OCI-LY1 (cell line): ENCODE data around the gene AIFM3.

ENCODE experiments used
- H2AFZ ChIP-seq: fragments of 200-600 bp; sonication (generic), shearing (Covaris generic); 2 replicates; pipeline ENCODE4 v1.6.0; 2014; ENCODE audit warnings: antibody characterized with exemption, mild to moderate bottlenecking, low read length
- H3F3A ChIP-seq: fragments of 200-600 bp; sonication (generic), shearing (Covaris generic); 2 replicates; pipeline ENCODE4 v1.6.0; 2014; ENCODE audit warnings: mild to moderate bottlenecking, antibody characterized with exemption, low read length, moderate library complexity; ENCODE audit not compliant: insufficient read depth
- H3K27ac ChIP-seq: fragments of 200-600 bp; sonication (generic); 2 replicates; pipeline ENCODE4 v1.5.1; 2014; ENCODE audit warnings: low read length, mixed run types, mild to moderate bottlenecking, low read depth; ENCODE audit not compliant: poor library complexity, severe bottlenecking
- H3K27me3 ChIP-seq: fragments of 200-600 bp; sonication (generic); 2 replicates; pipeline ENCODE4 v1.6.0; 2014; ENCODE audit warnings: antibody characterized with exemption, mild to moderate bottlenecking, low read length, moderate library complexity; ENCODE audit not compliant: insufficient read depth
- H3K36me3 ChIP-seq: fragments of 200-600 bp; sonication (generic); 2 replicates; pipeline ENCODE4 v1.6.1; 2014; ENCODE audit warnings: mild to moderate bottlenecking, antibody characterized with exemption, low read length, moderate library complexity, mixed read lengths; ENCODE audit not compliant: insufficient read depth
- H3K4me1 ChIP-seq: fragments of 200-600 bp; sonication (generic); 2 replicates; pipeline ENCODE4 v1.5.1; 2014; ENCODE audit warnings: mild to moderate bottlenecking, low read length, moderate library complexity; ENCODE audit not compliant: insufficient read depth, severe bottlenecking
- H3K4me2 ChIP-seq: fragments of 200-600 bp; sonication (generic), shearing (Covaris generic); 2 replicates; pipeline ENCODE4 v1.6.1; 2014; ENCODE audit warnings: low read length
- H3K4me3 ChIP-seq: fragments of 200-600 bp; sonication (generic); 2 replicates; pipeline ENCODE4 v1.5.1; 2014; ENCODE audit warnings: low read length, low read depth, mild to moderate bottlenecking, mixed read lengths; ENCODE audit not compliant: poor library complexity, severe bottlenecking
- H3K79me2 ChIP-seq: fragments of 200-600 bp; shearing (Covaris generic); 2 replicates; pipeline ENCODE4 v1.6.1; 2016; ENCODE audit warnings: mixed run types, low read length, mixed read lengths; ENCODE audit not compliant: insufficient read depth
- H3K9ac ChIP-seq: fragments of 200-600 bp; sonication (generic), shearing (Covaris generic); 2 replicates; pipeline ENCODE4 v1.6.1; 2014; ENCODE audit warnings: mild to moderate bottlenecking, low read length, mixed read lengths
- H3K9me2 ChIP-seq: fragments of 200-600 bp; sonication (generic), shearing (Covaris generic); 2 replicates; pipeline ENCODE4 v1.6.1; 2014; ENCODE audit warnings: low read depth, mild to moderate bottlenecking, low read length, mixed read lengths
- H3K9me3 ChIP-seq: fragments of 200-600 bp; shearing (Covaris generic); 2 replicates; pipeline ENCODE4 v1.6.1; 2014; ENCODE audit warnings: low read length, mixed read lengths
- H4K20me1 ChIP-seq: fragments of 200-600 bp; sonication (generic), shearing (Covaris generic); 2 replicates; pipeline ENCODE4 v1.6.0; 2016; ENCODE audit warnings: mild to moderate bottlenecking, low read length; ENCODE audit not compliant: insufficient read depth
- EZH2 ChIP-seq: fragments of 200-600 bp; sonication (generic), shearing (Covaris generic); IDR thresholded peaks from 2 replicates; pipeline ENCODE4 v1.8.0; 2017; ENCODE audit warnings: borderline replicate concordance, mixed run types, mild to moderate bottlenecking, antibody characterized with exemption, low read length, moderate library complexity, mixed read lengths
- TF ChIP-seq, protein P1 (sequence below): fragments of 200-600 bp; sonication (generic), shearing (Covaris generic); IDR thresholded peaks from 2 replicates; pipeline ENCODE4 v1.5.1; 2017; ENCODE audit warnings: mild to moderate bottlenecking, antibody characterized with exemption, low read length, moderate library complexity, mixed read lengths

The AIFM3 gene

DNA sequence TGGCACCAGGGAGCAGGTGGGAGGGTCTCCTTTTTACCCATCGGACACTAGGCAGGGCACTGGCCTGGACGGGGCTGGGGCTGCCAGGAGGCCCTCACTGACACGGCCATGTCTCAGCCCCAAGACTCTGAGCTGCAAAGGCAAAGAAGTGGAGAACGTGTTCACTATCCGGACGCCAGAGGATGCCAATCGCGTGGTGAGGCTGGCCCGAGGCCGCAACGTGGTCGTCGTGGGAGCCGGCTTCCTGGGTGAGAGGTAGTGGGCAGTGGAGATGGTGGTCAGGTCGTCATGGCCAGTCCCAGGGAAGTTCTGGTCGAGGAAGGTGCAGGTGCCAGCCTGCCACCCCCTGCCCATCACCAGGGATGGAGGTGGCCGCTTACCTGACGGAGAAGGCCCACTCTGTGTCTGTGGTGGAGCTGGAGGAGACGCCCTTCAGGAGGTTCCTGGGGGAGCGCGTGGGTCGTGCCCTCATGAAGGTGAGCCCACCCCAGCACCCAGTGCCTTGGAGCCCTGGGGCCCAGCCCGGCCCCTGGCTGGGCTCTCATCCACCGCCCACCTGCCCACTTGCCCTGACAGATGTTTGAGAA lies 9.3 kb downstream of the AIFM3 start:
- Histone ChIP-seq H3K9me3 (peaks cover 9% of the 10 kb centered on the region), H3K27ac (no peak overlapping the region), H3K9me2 (no peaks in the 10 kb centered on the region), H2AFZ (no peak overlapping the region), H3K4me2 (no peak overlapping the region), H3K79me2 (no peaks in the 10 kb centered on the region), H4K20me1 (no peaks in the 10 kb centered on the region), H3K36me3 (no peaks in the 10 kb centered on the region), H3K9ac (no peak overlapping the region), H3K4me3 (no peak overlapping the region), H3K4me1 (peaks cover 6% of the 10 kb centered on the region), H3K27me3 (no peaks in the 10 kb centered on the region; the same call in 1 of the 2 replicates), H3F3A (no peaks in the 10 kb centered on the region)
- TF ChIP-seq, protein P1, sequence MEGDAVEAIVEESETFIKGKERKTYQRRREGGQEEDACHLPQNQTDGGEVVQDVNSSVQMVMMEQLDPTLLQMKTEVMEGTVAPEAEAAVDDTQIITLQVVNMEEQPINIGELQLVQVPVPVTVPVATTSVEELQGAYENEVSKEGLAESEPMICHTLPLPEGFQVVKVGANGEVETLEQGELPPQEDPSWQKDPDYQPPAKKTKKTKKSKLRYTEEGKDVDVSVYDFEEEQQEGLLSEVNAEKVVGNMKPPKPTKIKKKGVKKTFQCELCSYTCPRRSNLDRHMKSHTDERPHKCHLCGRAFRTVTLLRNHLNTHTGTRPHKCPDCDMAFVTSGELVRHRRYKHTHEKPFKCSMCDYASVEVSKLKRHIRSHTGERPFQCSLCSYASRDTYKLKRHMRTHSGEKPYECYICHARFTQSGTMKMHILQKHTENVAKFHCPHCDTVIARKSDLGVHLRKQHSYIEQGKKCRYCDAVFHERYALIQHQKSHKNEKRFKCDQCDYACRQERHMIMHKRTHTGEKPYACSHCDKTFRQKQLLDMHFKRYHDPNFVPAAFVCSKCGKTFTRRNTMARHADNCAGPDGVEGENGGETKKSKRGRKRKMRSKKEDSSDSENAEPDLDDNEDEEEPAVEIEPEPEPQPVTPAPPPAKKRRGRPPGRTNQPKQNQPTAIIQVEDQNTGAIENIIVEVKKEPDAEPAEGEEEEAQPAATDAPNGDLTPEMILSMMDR = no peak
- no peak for TF ChIP-seq EZH2

DNA sequence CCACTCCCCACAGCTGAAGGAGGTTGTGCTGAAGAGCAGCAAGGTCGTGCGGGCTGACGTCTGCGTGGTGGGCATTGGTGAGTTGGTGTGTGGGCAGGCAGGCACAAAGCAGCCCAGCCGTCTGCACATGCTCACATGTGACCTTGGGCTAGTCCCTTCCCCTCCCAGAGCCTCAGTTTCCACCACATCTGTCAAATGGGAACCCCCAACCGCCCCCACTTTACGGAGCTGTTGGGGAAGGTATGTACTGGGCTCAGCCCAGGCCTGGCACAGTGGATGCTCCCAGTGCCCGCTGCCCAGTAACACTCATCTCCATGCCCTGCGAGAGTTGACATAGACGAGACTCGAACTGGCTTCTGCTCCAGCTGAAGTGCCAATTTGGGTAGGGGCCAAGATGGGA lies 10.0 kb downstream of the AIFM3 start:
- Histone ChIP-seq H3K27me3 (no peaks in the 10 kb centered on the region; the same call in 1 of the 2 replicates), H3F3A (no peaks in the 10 kb centered on the region), H3K27ac (no peak overlapping the region), H3K4me3 (no peak overlapping the region), H3K36me3 (no peaks in the 10 kb centered on the region), H3K9me3 (peaks cover 9% of the 10 kb centered on the region), H3K9me2 (no peaks in the 10 kb centered on the region), H2AFZ (no peak overlapping the region), H3K4me2 (no peak overlapping the region), H3K4me1 (peaks cover 10% of the 10 kb centered on the region), H3K9ac (no peak overlapping the region), H4K20me1 (no peaks in the 10 kb centered on the region), H3K79me2 (no peaks in the 10 kb centered on the region)
- TF ChIP-seq, protein P1 = no peak
- TF ChIP-seq EZH2 = no peak

DNA sequence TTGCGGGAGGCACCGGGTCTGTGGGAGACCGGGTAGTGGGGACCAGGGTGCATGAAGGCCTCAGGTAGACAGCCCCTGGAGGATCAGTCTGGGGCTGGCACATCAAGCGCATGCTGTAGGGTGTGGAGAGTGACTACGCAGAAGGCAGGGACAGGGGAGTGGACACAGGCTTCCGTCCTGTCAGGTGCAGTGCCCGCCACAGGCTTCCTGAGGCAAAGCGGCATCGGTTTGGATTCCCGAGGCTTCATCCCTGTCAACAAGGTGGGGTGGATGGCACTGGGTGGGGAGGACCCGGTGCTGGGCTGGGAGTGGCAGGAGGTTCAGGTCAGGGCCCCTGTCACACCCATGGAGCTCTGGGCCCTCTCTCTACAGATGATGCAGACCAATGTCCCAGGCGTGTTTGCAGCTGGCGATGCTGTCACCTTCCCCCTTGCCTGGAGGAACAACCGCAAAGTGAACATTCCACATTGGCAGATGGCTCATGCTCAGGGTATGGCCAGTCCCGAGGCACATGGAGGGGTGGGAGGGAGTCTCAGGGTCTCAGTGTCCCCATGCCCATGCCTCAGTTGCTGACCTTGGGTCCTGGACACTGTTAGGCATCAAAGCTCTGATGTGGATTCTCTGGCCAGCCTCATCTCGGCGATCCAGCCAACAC lies 10.6 kb downstream of the AIFM3 start:
- Histone ChIP-seq H3K9me3 (peaks cover 9% of the 10 kb centered on the region), H3K27me3 (no peaks in the 10 kb centered on the region; the same call in 1 of the 2 replicates), H3K4me2 (no peak overlapping the region), H4K20me1 (no peaks in the 10 kb centered on the region), H3K27ac (no peak overlapping the region), H3K79me2 (no peaks in the 10 kb centered on the region), H3F3A (no peaks in the 10 kb centered on the region), H3K4me1 (peaks cover 12% of the 10 kb centered on the region), H3K9me2 (no peaks in the 10 kb centered on the region), H3K4me3 (no peak overlapping the region), H3K9ac (no peak overlapping the region), H2AFZ (no peak overlapping the region), H3K36me3 (no peaks in the 10 kb centered on the region)
- no peak for TF ChIP-seq EZH2
- TF ChIP-seq, protein P1 = no peak
